ENCODE results near the gene SNX6.

GRCh38 chr14:34623506-34623905 lies 6.4 kb downstream of the SNX6 start:
- TF ChIP-seq TAF1 (IDR thresholded peaks at IDR 0.05; ENCODE audit: low read depth, low read length) (no peak), POLR2A (IDR thresholded peaks at IDR 0.05; ENCODE audit: low read depth, low read length) (no peak), POLR2AphosphoS5 (IDR thresholded peaks at IDR 0.05; ENCODE audit: low read depth, low read length) (no peak), PAX5 (IDR thresholded peaks at IDR 0.05; ENCODE audit: insufficient read depth, low read length, severe bottlenecking) (no peak)
